Heart left ventricle (tissue), 16 donors: ENCODE data around the gene ADSS1. TPM values are rescaled to one million over a fixed set of nuclear protein-coding genes. Genes with fewer than 3 reads are reported as not detected.

Experiments used
- ATAC-seq, 4 donors: fragments of 200-7000 bp; cut with Tn5 transposase; one replicate each; pipeline ENCODE4 v1.9.1; 2020 to 2022; ENCODE audit warnings: moderate library complexity in 4 of 4, mild to moderate bottlenecking in 3 of 4, moderate number of reproducible peaks in 1 of 4
- DNase-seq, 5 donors: peaks; one replicate each; pipeline ENCODE4 v3.0.0-alpha.2; 2020
- H3K27ac ChIP-seq, 12 donors: fragments of 200-600 bp; sonication (generic) in 4 of 12; one replicate each; pipeline versions ENCODE4 v1.5.0 to v1.8.0; 2016 to 2022; ENCODE audit warnings: mild to moderate bottlenecking in 2 of 12
- H3K27me3 ChIP-seq, 9 donors: fragments of 200-600 bp; sonication (generic) in 2 of 9; one replicate each; pipeline versions ENCODE4 v1.5.1 to v1.8.0; 2016 to 2022; ENCODE audit warnings: mild to moderate bottlenecking in 3 of 9
- H3K36me3 ChIP-seq, 9 donors: fragments of 200-600 bp; sonication (generic) in 2 of 9; one replicate each; pipeline versions ENCODE4 v1.5.0 to v1.8.0; 2018 to 2022; ENCODE audit warnings: mild to moderate bottlenecking in 2 of 9
- H3K4me1 ChIP-seq, 12 donors: fragments of 200-600 bp; sonication (generic) in 4 of 12; one replicate each; pipeline versions ENCODE4 v1.5.0 to v1.8.0; 2016 to 2022; ENCODE audit warnings: mild to moderate bottlenecking in 3 of 12
- H3K4me3 ChIP-seq, 12 donors: fragments of 200-600 bp; sonication (generic) in 4 of 12; one replicate each; pipeline versions ENCODE4 v1.5.0 to v1.8.0; 2017 to 2022; ENCODE audit warnings: mild to moderate bottlenecking in 9 of 12, moderate library complexity in 4 of 12
- H3K9me3 ChIP-seq, 12 donors: fragments of 200-600 bp; sonication (generic) in 4 of 12; one replicate each; pipeline versions ENCODE4 v1.5.0 to v1.8.0; 2016 to 2022; ENCODE audit warnings: mild to moderate bottlenecking in 1 of 12
- POLR2A ChIP-seq, 2 donors: fragments of 450-650 bp; IDR thresholded peaks; one replicate each; pipeline ENCODE4 v1.6.1; 2017; ENCODE audit warnings: antibody characterized with exemption in 2 of 2, mild to moderate bottlenecking in 2 of 2, moderate library complexity in 2 of 2
- WGBS, 4 donors: extraction: QIAGEN DNeasy Blood & Tissue Kit in 2 of 4; methylation state at CpG; one replicate each; pipeline versions ENCODE4 v1.1.5 to v1.1.7; 2013 to 2018; 5-methylcytosine and 5-hydroxymethylcytosine counted together
- intact Hi-C, 10 donors: fragments of 100-400 bp; cut with DNase I; formaldehyde crosslinking; loops; one replicate each; pipeline versions ENCODE4 v1.11.1 to v1.14.2; 2022
- polyA plus RNA-seq, 2 donors: library from polyadenylated mRNA; stranded (reverse); fragments of 200-250 nt; gene quantifications; one replicate each; pipeline ENCODE4 v1.2.3, GENCODE V29; 2013
- total RNA-seq, 9 donors: library from RNA; depleted of rRNA in 2 of 9; stranded (reverse); fragments of >200 nt in 2 of 9; fragmentation: NEBNext Ultra II Directional in 3 of 9; extraction: Animal tissue kit (Norgen Biotek cat#: 25700) in 3 of 9; gene quantifications; one replicate each; pipeline versions ENCODE4 v1.1.0 to v1.2.4, GENCODE V29; 2016 to 2023
- TF ChIP-seq, protein P1 (sequence below), 12 donors: fragments of 200-600 bp; sonication (generic) in 4 of 12; IDR thresholded peaks; one replicate each; pipeline versions ENCODE4 v1.5.0 to v1.8.0; 2018 to 2022; ENCODE audit warnings: antibody characterized with exemption in 12 of 12, mild to moderate bottlenecking in 5 of 12
- donor health status: ischemic (EF 13 %, LVEDD 7.1; RV severe dilation, severe dysfunction).
- donor health status: healthy with polysubstance abuse.
- donor health status: DM: no; HTN: yes; CAD: no.
- donor health status: DM: no; HTN: no; CAD: no.
- donor health status: ischemic (EF 25% LVEDD 6.9; RV normal size, moderate dysfunction).
- donor health status: ischemic (EF 25% LVEDD 5.7; RV mildly dilated, moderate dysfunction).
- donor health status: healthy.
- donor health status: DM: yes; HTN: yes; CAD: no.
- donor health status: ischemic (EF 35%, LVEDD 5.7; RV mildly dilated, moderate dysfunction).
- donor health status: nonischemic (EF 11% LVEDD 7.7; RV severe dilation, severe dysfunction).
- donor health status: DM: yes; HTN: yes; CAD: no.
- donor health status: PGD.
- donor health status: ischemic (EF 29% LVEDD 5.4; RV normal size, mild dysfunction).
- donor health status: nonischemic (EF 23%, LVEDD 6.1; RV moderate dilation, normal function).

The ADSS1 gene
- total and polyA plus RNA-seq, 11 donors = 64.7 to 258 (median 160) TPM

DNA sequence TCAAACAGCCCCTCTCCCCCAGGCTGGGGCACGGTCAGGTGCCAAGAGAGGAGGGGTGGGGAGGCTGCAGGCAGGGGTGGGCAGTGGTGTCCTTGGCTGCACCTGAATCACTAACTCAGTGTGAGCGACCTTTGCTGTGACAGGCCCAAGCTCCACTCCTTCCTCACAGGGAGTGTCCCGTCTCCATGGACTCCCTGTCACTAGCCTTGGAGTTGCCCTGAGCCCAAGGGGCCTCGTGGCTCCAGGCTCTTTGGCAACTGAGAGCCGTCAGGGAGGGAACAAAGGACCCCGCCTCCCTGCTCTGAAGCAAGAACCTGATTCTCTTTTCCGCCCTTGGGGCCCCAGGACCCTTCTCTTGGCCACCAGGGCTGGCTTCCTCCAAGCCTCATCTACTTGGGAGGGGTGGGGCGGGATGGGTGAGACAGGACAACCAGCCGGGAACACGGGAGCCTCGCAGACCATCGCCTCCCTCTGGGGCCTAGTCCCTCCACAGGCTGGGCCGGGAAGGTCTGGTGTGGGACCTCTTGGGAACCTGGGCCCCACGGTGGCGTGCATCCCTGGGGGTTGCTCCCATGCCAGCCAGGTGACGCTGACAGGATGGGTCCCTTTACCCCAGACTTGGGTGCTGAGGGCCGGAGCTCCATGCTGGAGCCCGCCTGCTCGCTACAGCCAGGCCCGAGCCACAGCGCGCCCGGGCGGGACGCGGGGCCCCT is 935 bp upstream of the ADSS1 start:
- DNase-seq (no peak), ATAC-seq (no peak)
- intact Hi-C loops = loop anchor here in 2 of 10 donors (1.0 to 10.0 kb wide), 2 partner anchors 29 to 138 kb away; no protein-coding TSS in a partner anchor
- Histone ChIP-seq H3K4me1 (peaks cover 3 to 81% (median 44%) of the 10 kb centered on the region in 12 donors), H3K4me3 (peak overlapping the region in 9 of 12 donors; percentile 63 to 96 (median 80)), H3K27ac (peak overlapping the region; percentile 69 to 98 (median 90)), H3K27me3 (no peaks in the 10 kb centered on the region), H3K36me3 (peaks cover 0 to 23% (median 12%) of the 10 kb centered on the region in 9 donors), H3K9me3 (no peaks in the 10 kb centered on the region)
- TF ChIP-seq, protein P1, sequence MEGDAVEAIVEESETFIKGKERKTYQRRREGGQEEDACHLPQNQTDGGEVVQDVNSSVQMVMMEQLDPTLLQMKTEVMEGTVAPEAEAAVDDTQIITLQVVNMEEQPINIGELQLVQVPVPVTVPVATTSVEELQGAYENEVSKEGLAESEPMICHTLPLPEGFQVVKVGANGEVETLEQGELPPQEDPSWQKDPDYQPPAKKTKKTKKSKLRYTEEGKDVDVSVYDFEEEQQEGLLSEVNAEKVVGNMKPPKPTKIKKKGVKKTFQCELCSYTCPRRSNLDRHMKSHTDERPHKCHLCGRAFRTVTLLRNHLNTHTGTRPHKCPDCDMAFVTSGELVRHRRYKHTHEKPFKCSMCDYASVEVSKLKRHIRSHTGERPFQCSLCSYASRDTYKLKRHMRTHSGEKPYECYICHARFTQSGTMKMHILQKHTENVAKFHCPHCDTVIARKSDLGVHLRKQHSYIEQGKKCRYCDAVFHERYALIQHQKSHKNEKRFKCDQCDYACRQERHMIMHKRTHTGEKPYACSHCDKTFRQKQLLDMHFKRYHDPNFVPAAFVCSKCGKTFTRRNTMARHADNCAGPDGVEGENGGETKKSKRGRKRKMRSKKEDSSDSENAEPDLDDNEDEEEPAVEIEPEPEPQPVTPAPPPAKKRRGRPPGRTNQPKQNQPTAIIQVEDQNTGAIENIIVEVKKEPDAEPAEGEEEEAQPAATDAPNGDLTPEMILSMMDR (IDR thresholded peaks at IDR 0.05) = no peak
- no peak for TF ChIP-seq POLR2A (IDR thresholded peaks at IDR 0.05)
- WGBS, 4 donors = 55 to 63% (median 60%) methylated on average over 6 to 26 of the region's 26 CpGs

DNA sequence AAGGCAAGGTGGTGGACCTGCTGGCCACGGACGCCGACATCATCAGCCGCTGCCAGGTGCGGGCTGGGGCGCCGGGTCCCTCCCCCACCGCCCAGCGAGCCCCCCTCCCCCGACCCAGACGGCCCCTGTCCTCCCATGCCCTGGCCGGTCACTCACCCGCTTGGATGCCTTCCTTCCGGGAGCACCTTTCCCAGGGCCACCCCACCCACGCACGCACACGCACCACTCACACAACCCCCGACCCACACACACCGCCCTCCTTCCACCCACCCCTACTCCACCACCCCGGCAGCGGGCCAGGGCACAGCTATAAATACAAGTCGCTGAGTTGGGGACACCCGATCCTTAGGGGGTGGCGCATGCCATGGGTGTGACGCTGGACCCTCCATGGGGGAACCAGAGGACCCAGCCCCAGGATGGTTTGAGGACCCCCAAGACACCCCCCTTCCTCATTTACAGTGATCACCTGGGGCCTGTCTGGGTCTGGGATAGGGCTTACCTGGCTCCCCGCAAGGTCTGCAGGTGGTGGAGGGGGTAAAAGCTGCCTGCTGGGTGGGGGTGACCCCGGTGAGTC is 465 bp downstream of the ADSS1 start:
- Histone ChIP-seq H3K36me3 (peaks cover 0 to 13% (median 4%) of the 10 kb centered on the region in 9 donors), H3K9me3 (no peaks in the 10 kb centered on the region), H3K27me3 (no peaks in the 10 kb centered on the region), H3K4me1 (peaks cover 3 to 74% (median 42%) of the 10 kb centered on the region in 12 donors), H3K4me3 (peak overlapping the region; percentile 63 to 96 (median 78)), H3K27ac (peak overlapping the region; percentile 77 to 98 (median 90))
- 2 to 3% (median 3%) methylated on average over 14 to 27 of the region's 27 CpGs for whole genome bisulfite sequencing, 4 donors
- ATAC-seq = peak; percentile 30 to 57 (median 44)
- DNase-seq = peak in 4 of 5 donors; percentile 76 to 90 (median 83)
- no peak for TF ChIP-seq POLR2A (IDR thresholded peaks at IDR 0.05)
- TF ChIP-seq, protein P1 (IDR thresholded peaks at IDR 0.05) = no peak
- intact Hi-C loops = loop anchor here in 2 of 10 donors (10.0 kb wide), 1 partner anchor 140 kb away; no protein-coding TSS in a partner anchor

GRCh38 chr14:104724981-104725771 is 1.1 kb downstream of the ADSS1 start:
- H3K36me3 ChIP-seq = peaks cover 0 to 7% (median 0%) of the 10 kb centered on the region in 9 donors
- peak; percentile 65 to 86 (median 82) for DNase-seq
- peak overlapping the region; percentile 77 to 98 (median 90) for H3K27ac ChIP-seq
- TF ChIP-seq, protein P1 (IDR thresholded peaks at IDR 0.05) = peak in 7 of 12 donors; percentile 8 to 53 (median 32)
- TF ChIP-seq POLR2A (IDR thresholded peaks at IDR 0.05) = no peak
- ATAC-seq = peak; percentile 45 to 65 (median 52)
- no peaks in the 10 kb centered on the region for H3K9me3 ChIP-seq
- 17 to 29% (median 19%) methylated on average over 11 to 24 of the region's 24 CpGs for WGBS, 4 donors
- H3K4me3 ChIP-seq = peak overlapping the region; percentile 63 to 96 (median 78)
- intact Hi-C loops = loop anchor here in 2 of 10 donors (10.0 kb wide), 1 partner anchor 140 kb away; no protein-coding TSS in a partner anchor
- H3K4me1 ChIP-seq = peaks cover 3 to 76% (median 42%) of the 10 kb centered on the region in 12 donors
- no peaks in the 10 kb centered on the region for H3K27me3 ChIP-seq
